A673 (cell line): ENCODE results near the gene RUSF1. TPM values are rescaled to one million over a fixed set of nuclear protein-coding genes. Genes with fewer than 3 reads are reported as not detected.

ENCODE experiments used
- BruUV-seq: library from RNA; stranded (reverse); fragments of 400-500 nt; replicated peaks from 2 replicates; lab custom pipeline; 2021; lab: Mats Ljungman, UMichigan
- CTCF ChIA-PET: fragments of 300-600 bp; sonication (Branson Sonifier 250); formaldehyde crosslinking; loops from one replicate; lab custom pipeline; 2022; ENCODE audit warnings: antibody characterized with exemption; lab: Charles Lee
- POLR2A ChIA-PET: fragments of 300-600 bp; sonication (Branson Sonifier 250); formaldehyde crosslinking; loops from one replicate; lab custom pipeline; 2022; ENCODE audit warnings: antibody characterized with exemption; ENCODE audit not compliant: low non-redundant PET; lab: Charles Lee
- DNase-seq: peaks from one replicate; pipeline ENCODE4 v3.0.0-alpha.2; 2015; ENCODE audit warnings: low spot score
- H3K27ac ChIP-seq: fragments of 200-600 bp; sonication (generic); 2 replicates; pipeline ENCODE4 v1.5.1; 2016; ENCODE audit warnings: mixed run types, low read depth, mild to moderate bottlenecking, mixed read lengths, antibody characterized with exemption, low read length; ENCODE audit not compliant: poor library complexity, severe bottlenecking
- H3K27me3 ChIP-seq: fragments of 200-600 bp; sonication (generic); replicated peaks from 2 replicates; pipeline ENCODE4 v1.6.1; 2017; ENCODE audit warnings: mixed run types, low read depth, mild to moderate bottlenecking, mixed read lengths, antibody characterized with exemption, low read length; ENCODE audit not compliant: insufficient read depth, poor library complexity
- H3K36me3 ChIP-seq: fragments of 200-600 bp; sonication (generic); 2 replicates; pipeline ENCODE4 v1.6.1; 2016; ENCODE audit warnings: mixed run types, mild to moderate bottlenecking, mixed read lengths, antibody characterized with exemption, low read length; ENCODE audit not compliant: insufficient read depth, poor library complexity, severe bottlenecking
- H3K4me1 ChIP-seq: fragments of 200-600 bp; sonication (generic); 2 replicates; pipeline ENCODE4 v1.6.1; 2017; ENCODE audit warnings: mixed run types, mild to moderate bottlenecking, mixed read lengths, antibody characterized with exemption, low read length; ENCODE audit not compliant: insufficient read depth, poor library complexity, severe bottlenecking
- H3K4me3 ChIP-seq: fragments of 200-600 bp; sonication (generic); 2 replicates; pipeline ENCODE4 v1.5.1; 2016; ENCODE audit warnings: low read depth, mixed run types, mild to moderate bottlenecking, mixed read lengths, low read length; ENCODE audit not compliant: poor library complexity, severe bottlenecking
- H3K9me3 ChIP-seq: fragments of 200-600 bp; sonication (generic); 2 replicates; pipeline ENCODE4 v1.6.1; 2016; ENCODE audit warnings: mixed run types, low read depth, mild to moderate bottlenecking, mixed read lengths, antibody characterized with exemption, low read length; ENCODE audit not compliant: poor library complexity, severe bottlenecking
- CTCF ChIP-seq: fragments of 300-800, 200-600 bp; sonication (generic); conservative IDR thresholded peaks from 2 replicates; pipeline ENCODE4 v1.5.1; 2017; ENCODE audit warnings: low read depth, mild to moderate bottlenecking, antibody characterized with exemption, low read length, moderate library complexity, mixed read lengths
- EZH2 ChIP-seq: fragments of 200-600 bp; sonication (generic); IDR thresholded peaks from 2 replicates; pipeline ENCODE4 v1.6.1; 2017; ENCODE audit warnings: borderline replicate concordance, low read depth, mild to moderate bottlenecking, mixed read lengths, antibody characterized with exemption, low read length; ENCODE audit not compliant: poor library complexity, severe bottlenecking
- intact Hi-C: fragments of 100-400 bp; cut with micrococcal nuclease; formaldehyde crosslinking; loops from one replicate; pipeline ENCODE4 v1.10.0; 2022; ENCODE audit not compliant: unreplicated experiment
- total RNA-seq: library from RNA; stranded (reverse); gene quantifications from 2 replicates; pipeline ENCODE4 v1.2.3, GENCODE V29; 2021

RUSF1 gene
- total RNA-seq, 1 experiment from 2014 or later, result 41.9 TPM

GRCh38 chr16:31532896-31533295 lies 24.7 kb upstream of the RUSF1 start:
- POLR2A ChIA-PET, result no interaction called here
- CTCF ChIA-PET, result no interaction called here
- BruUV-seq, result no TSS peak

GRCh38 chr16:31532120-31532519 lies 23.9 kb upstream of the RUSF1 start:
- ChIA-PET CTCF (no interaction called here), POLR2A (no interaction called here)
- no peak overlapping the region for H3K27ac ChIP-seq
- no TSS peak for BruUV-seq
- TF ChIP-seq EZH2 (no peak), CTCF (no peak)
- intact Hi-C loops, result no loop called here
- H3K9me3 ChIP-seq, result no peaks in the 10 kb centered on the region
- DNase-seq, result no peak
- no peaks in the 10 kb centered on the region for H3K36me3 ChIP-seq
- H3K27me3 ChIP-seq, result peaks cover 70% of the 10 kb centered on the region
- no peak overlapping the region for H3K4me3 ChIP-seq
- H3K4me1 ChIP-seq, result no peaks in the 10 kb centered on the region

More at GRCh38 chr16:31532896-31533295, 24.7 kb upstream of the RUSF1 start:
- DNase-seq, result no peak
- no peaks in the 10 kb centered on the region for H3K36me3 ChIP-seq
- no peaks in the 10 kb centered on the region for H3K4me1 ChIP-seq
- no peaks in the 10 kb centered on the region for H3K9me3 ChIP-seq
- intact Hi-C loops, result no loop called here
- TF ChIP-seq EZH2 (no peak), CTCF (no peak)
- H3K4me3 ChIP-seq, result no peak overlapping the region
- H3K27ac ChIP-seq, result no peak overlapping the region
- peaks cover 70% of the 10 kb centered on the region for H3K27me3 ChIP-seq

- Histone ChIP-seq H3K4me3 (no peak overlapping the region), H3K9me3 (no peaks in the 10 kb centered on the region), H3K27me3 (peaks cover 62% of the 10 kb centered on the region), H3K36me3 (no peaks in the 10 kb centered on the region), H3K4me1 (no peaks in the 10 kb centered on the region), H3K27ac (no peak overlapping the region)
- no peak for TF ChIP-seq CTCF
- TF ChIP-seq EZH2, result no peak
- ChIA-PET POLR2A (no interaction called here), CTCF (no interaction called here)
- DNase-seq, result no peak
- intact Hi-C loops, result no loop called here
- BruUV-seq, result no TSS peak
These were observed 22.9 kb upstream of the RUSF1 start for GRCh38 chr16:31531096-31531495.
